GM12878 (cell line): ENCODE measurements around the gene COBLL1. TPM values are rescaled to one million over a fixed set of nuclear protein-coding genes. Genes with fewer than 3 reads are reported as not detected.

Experiments
- ATAC-seq: fragments of 200-7000 bp; cut with Tn5 transposase; 3 replicates; pipeline ENCODE4 v1.9.1; 2020; ENCODE audit warnings: mild to moderate bottlenecking, moderate library complexity
- BruUV-seq: library from RNA; stranded (reverse); fragments of 400-500 nt; replicated peaks from 2 replicates; lab custom pipeline; 2021; lab: Mats Ljungman, UMichigan
- CTCF ChIA-PET: fragments of 300-600 bp; sonication (Branson Sonifier 250); formaldehyde crosslinking; extraction: SDS; loops from one replicate; lab custom pipeline; 2021; ENCODE audit warnings: inconsistent platforms; lab: Yijun Ruan, JAX
- POLR2A ChIA-PET: fragments of 350-600 bp; formaldehyde crosslinking; extraction: SDS; loops from one replicate; lab custom pipeline; 2021; ENCODE audit warnings: inconsistent platforms; lab: Charles Lee
- RAD21 ChIA-PET: fragments of 300-600 bp; sonication (Branson Sonifier 250); formaldehyde crosslinking; loops from one replicate; lab custom pipeline; 2023; ENCODE audit warnings: antibody characterized with exemption; ENCODE audit not compliant: unreplicated experiment; lab: Charles Lee
- SMC1A ChIA-PET: fragments of 300-600 bp; sonication (Branson Sonifier 250); formaldehyde crosslinking; loops from one replicate; lab custom pipeline; 2023; ENCODE audit not compliant: unreplicated experiment, uncharacterized antibody; lab: Charles Lee
- DNase-seq: peaks from one replicate; pipeline ENCODE4 v3.0.0-alpha.2; 2011; ENCODE audit warnings: low read depth, low spot score
- FAIRE-seq: peaks from 3 replicates; lab custom pipeline; 2011; peaks lifted over from hg19 to GRCh38; lab: Jason Lieb, UNC
- H2AFZ ChIP-seq: 2 replicates; pipeline ENCODE4 v1.6.0; 2011; ENCODE audit warnings: low read depth, low read length, control low read depth; ENCODE audit not compliant: control insufficient read depth
- H3K27ac ChIP-seq: 2 replicates; pipeline ENCODE4 v1.5.1; 2011; ENCODE audit warnings: control low read depth; ENCODE audit not compliant: control insufficient read depth, insufficient read depth
- H3K27me3 ChIP-seq, 2 experiments: replicated peaks in 1 of 2; 2 replicates each; pipeline versions ENCODE4 v1.6.0 to v1.6.1; 2011; ENCODE audit warnings: low read length in 1 of 2; ENCODE audit not compliant: control insufficient read depth in 2 of 2, insufficient read depth in 2 of 2
- H3K36me3 ChIP-seq, 2 experiments: 2 replicates each; pipeline ENCODE4 v1.5.1; 2011; ENCODE audit warnings: low read length in 1 of 2; ENCODE audit not compliant: control insufficient read depth in 2 of 2, insufficient read depth in 2 of 2
- H3K4me1 ChIP-seq: 2 replicates; pipeline ENCODE4 v1.6.1; 2011; ENCODE audit warnings: mild to moderate bottlenecking, low read length, moderate library complexity, mixed read lengths; ENCODE audit not compliant: control insufficient read depth, insufficient read depth
- H3K4me2 ChIP-seq: 2 replicates; pipeline ENCODE4 v1.6.0; 2011; ENCODE audit warnings: control low read depth; ENCODE audit not compliant: control insufficient read depth, insufficient read depth
- H3K4me3 ChIP-seq: fragments of 200-600 bp; sonication (generic); 2 replicates; pipeline ENCODE4 v1.5.1; 2016
- H3K79me2 ChIP-seq: 2 replicates; pipeline ENCODE4 v1.6.0; 2011; ENCODE audit warnings: low read length; ENCODE audit not compliant: control insufficient read depth, insufficient read depth
- H3K9ac ChIP-seq: 2 replicates; pipeline ENCODE4 v1.8.0; 2011; ENCODE audit warnings: low read length, control low read depth, mixed read lengths; ENCODE audit not compliant: control insufficient read depth, insufficient read depth
- H3K9me3 ChIP-seq: replicated peaks from 3 replicates; pipeline ENCODE4 v1.5.1; 2011; ENCODE audit warnings: mild to moderate bottlenecking, low read length; ENCODE audit not compliant: control insufficient read depth, insufficient read depth
- H4K20me1 ChIP-seq: 2 replicates; pipeline ENCODE4 v1.6.0; 2011; ENCODE audit not compliant: control insufficient read depth, insufficient read depth
- BHLHE40 ChIP-seq, 2 experiments: fragments of 450-650 bp in 1 of 2; IDR thresholded peaks; 2 replicates each; pipeline ENCODE4 v1.6.1; 2011 to 2017; ENCODE audit warnings: low read depth in 2 of 2, borderline replicate concordance in 1 of 2, improper control_type of control experiment in 1 of 2, low read length in 1 of 2, mild to moderate bottlenecking in 1 of 2
- MTA3 ChIP-seq: IDR thresholded peaks from 2 replicates; pipeline ENCODE4 v1.6.1; 2012; ENCODE audit warnings: low read length, inconsistent platforms, borderline replicate concordance
- NFYA ChIP-seq: IDR thresholded peaks from 2 replicates; pipeline ENCODE4 v1.6.1; 2011; ENCODE audit warnings: low read depth, mild to moderate bottlenecking, low read length, improper control_type of control experiment, borderline replicate concordance
- NR2C1 ChIP-seq: fragments of 450-650 bp; IDR thresholded peaks from 2 replicates; pipeline ENCODE4 v1.6.1; 2017; ENCODE audit warnings: antibody characterized with exemption, mild to moderate bottlenecking, moderate library complexity
- PAX5 ChIP-seq: IDR thresholded peaks from 2 replicates; pipeline ENCODE4 v1.6.1; 2011; ENCODE audit warnings: low read depth, low read length, borderline replicate concordance
- SIX5 ChIP-seq: IDR thresholded peaks from 2 replicates; pipeline ENCODE4 v1.6.1; 2011; ENCODE audit warnings: mild to moderate bottlenecking, low read depth, low read length, moderate library complexity; ENCODE audit not compliant: severe bottlenecking
- ZBED1 ChIP-seq: IDR thresholded peaks from 2 replicates; pipeline ENCODE4 v1.6.1; 2016; ENCODE audit warnings: borderline replicate concordance
- ZBTB4 ChIP-seq: fragments of 450-650 bp; formaldehyde crosslinking; IDR thresholded peaks from 2 replicates; pipeline ENCODE4 v1.4.0; 2022; ENCODE audit warnings: mild to moderate bottlenecking, moderate library complexity
- ZNF207 ChIP-seq: fragments of 450-650 bp; IDR thresholded peaks from 2 replicates; pipeline ENCODE4 v1.6.1; 2014; ENCODE audit warnings: antibody characterized with exemption, mild to moderate bottlenecking, borderline replicate concordance
- WGBS: methylation state at CpG from one replicate; pipeline ENCODE4 v1.1.6; 2016; ENCODE audit warnings: low lambda C conversion rate; ENCODE audit not compliant: insufficient replicate concordance, insufficient coverage; ENCODE audit errors: missing lambda C conversion rate; 5-methylcytosine and 5-hydroxymethylcytosine counted together
- in situ Hi-C: fragments of 300-500 bp; cut with MboI; formaldehyde crosslinking; loops from 9 replicates; pipeline ENCODE4 v1.14.3; 2018; ENCODE audit warnings: mixed read lengths
- intact Hi-C: fragments of 100-400 bp; cut with micrococcal nuclease; formaldehyde crosslinking; loops from one replicate; pipeline ENCODE4 v1.14.2; 2022; ENCODE audit not compliant: unreplicated experiment
- polyA plus RNA-seq, 11 experiments: library from polyadenylated mRNA; depleted of rRNA in 4 of 11; unstranded in 6 of 11; stranded (reverse) in 5 of 11; fragments of >200 nt; fragmentation: Nextera tagmentation in 4 of 11; fragmentation: Illumina TruSeq in 1 of 11; extraction: Ambion mirVana in 4 of 11; extraction: Trizol in 1 of 11; gene quantifications; 1 replicate in 1 of 11; 2 replicates in 10 of 11; pipeline versions ENCODE4 v1.2.1 to v1.2.3, GENCODE V29; 2011 to 2016; ENCODE audit warnings: inconsistent platforms in 2 of 11, missing spikeins in 2 of 11, low read depth in 1 of 11
- total RNA-seq, 4 experiments: library from RNA; depleted of rRNA in 3 of 4; stranded (reverse); fragments of >200 nt in 3 of 4; fragmentation: Illumina TruSeq in 1 of 4; extraction: Trizol in 1 of 4; gene quantifications; 2 replicates each; pipeline versions ENCODE4 v1.2.1 to v1.2.3, GENCODE V29; 2013 to 2021
- TF ChIP-seq, protein P1 (sequence below): fragments of 450-650 bp; IDR thresholded peaks from 2 replicates; pipeline ENCODE4 v1.6.1; 2016; ENCODE audit warnings: mild to moderate bottlenecking, moderate library complexity, borderline replicate concordance

The COBLL1 gene
- total and polyA plus RNA-seq, 10 of the 15 experiments (the other 5 are each of a cell fraction or from before 2014, with no cell fraction given) = 0.46 TPM; not detected in 9

- TF ChIP-seq ZBTB4 (CRISPR knock-in tag) = no peak
- TF ChIP-seq NR2C1 = no peak
- TF ChIP-seq MTA3 = no peak
Measured at GRCh38 chr2:164675027-164675426, 166.6 kb downstream of the COBLL1 start (continued).

DNA sequence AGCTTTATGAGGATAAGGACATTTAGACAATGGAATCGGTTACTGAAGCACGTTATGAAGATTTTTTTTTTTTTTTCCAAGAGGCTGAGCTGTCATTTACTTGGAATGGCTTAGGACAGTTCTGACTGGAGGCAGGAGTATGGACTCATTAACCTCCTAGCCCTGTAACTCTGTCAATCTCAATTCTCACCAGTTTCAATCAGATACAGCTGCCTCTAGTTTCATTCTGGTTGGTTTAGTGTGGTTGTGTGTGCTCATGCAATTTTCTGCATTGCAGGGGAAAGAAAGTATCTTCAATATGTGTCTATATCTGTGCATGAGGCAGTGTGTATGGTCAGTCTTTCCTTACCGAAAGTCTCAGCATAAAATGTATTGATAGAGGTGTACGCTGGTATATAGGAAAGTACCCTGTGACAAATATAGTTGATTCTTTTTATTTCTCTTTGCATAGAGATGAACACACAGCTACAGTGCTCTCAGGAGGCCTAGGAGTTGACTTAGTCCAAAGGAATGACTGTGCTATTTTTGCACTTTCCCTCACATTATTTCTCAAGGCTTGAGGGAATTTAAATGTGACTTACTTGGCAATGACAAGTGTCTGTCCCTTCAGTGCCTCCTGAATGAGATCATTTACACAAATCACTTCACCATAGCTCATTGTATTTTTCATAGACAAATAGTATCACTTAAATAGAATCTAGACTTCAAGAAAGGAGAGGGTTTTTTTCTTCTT lies 169.8 kb downstream of the COBLL1 start:
- Histone ChIP-seq H2AFZ (no peak overlapping the region), H3K36me3 (no peaks in the 10 kb centered on the region), H3K79me2 (no peaks in the 10 kb centered on the region), H3K9ac (no peak overlapping the region), H4K20me1 (no peaks in the 10 kb centered on the region), H3K4me2 (no peak overlapping the region), H3K4me1 (no peaks in the 10 kb centered on the region), H3K4me3 (no peak overlapping the region), H3K27me3 (no peaks in the 10 kb centered on the region), H3K9me3 (no peaks in the 10 kb centered on the region), H3K27ac (no peak overlapping the region)
- RAD21 ChIA-PET = no interaction called here
- in situ Hi-C loops = no loop called here
- DNase-seq = no peak
- SMC1A ChIA-PET = no interaction called here
- 48% methylated on average over 4 of the region's 4 CpGs for WGBS
- intact Hi-C loops = no loop called here
- ATAC-seq = no peak
- FAIRE-seq = no peak
- no peak for TF ChIP-seq BHLHE40 (IDR thresholded peaks at IDR 0.05; ENCODE audit: borderline replicate concordance in 1 of 2, low read depth in 2 of 2, low read length in 1 of 2)
- no peak for TF ChIP-seq ZBED1
- TF ChIP-seq PAX5 = no peak
- TF ChIP-seq NFYA = no peak
- TF ChIP-seq SIX5 = no peak
- TF ChIP-seq, protein P1, sequence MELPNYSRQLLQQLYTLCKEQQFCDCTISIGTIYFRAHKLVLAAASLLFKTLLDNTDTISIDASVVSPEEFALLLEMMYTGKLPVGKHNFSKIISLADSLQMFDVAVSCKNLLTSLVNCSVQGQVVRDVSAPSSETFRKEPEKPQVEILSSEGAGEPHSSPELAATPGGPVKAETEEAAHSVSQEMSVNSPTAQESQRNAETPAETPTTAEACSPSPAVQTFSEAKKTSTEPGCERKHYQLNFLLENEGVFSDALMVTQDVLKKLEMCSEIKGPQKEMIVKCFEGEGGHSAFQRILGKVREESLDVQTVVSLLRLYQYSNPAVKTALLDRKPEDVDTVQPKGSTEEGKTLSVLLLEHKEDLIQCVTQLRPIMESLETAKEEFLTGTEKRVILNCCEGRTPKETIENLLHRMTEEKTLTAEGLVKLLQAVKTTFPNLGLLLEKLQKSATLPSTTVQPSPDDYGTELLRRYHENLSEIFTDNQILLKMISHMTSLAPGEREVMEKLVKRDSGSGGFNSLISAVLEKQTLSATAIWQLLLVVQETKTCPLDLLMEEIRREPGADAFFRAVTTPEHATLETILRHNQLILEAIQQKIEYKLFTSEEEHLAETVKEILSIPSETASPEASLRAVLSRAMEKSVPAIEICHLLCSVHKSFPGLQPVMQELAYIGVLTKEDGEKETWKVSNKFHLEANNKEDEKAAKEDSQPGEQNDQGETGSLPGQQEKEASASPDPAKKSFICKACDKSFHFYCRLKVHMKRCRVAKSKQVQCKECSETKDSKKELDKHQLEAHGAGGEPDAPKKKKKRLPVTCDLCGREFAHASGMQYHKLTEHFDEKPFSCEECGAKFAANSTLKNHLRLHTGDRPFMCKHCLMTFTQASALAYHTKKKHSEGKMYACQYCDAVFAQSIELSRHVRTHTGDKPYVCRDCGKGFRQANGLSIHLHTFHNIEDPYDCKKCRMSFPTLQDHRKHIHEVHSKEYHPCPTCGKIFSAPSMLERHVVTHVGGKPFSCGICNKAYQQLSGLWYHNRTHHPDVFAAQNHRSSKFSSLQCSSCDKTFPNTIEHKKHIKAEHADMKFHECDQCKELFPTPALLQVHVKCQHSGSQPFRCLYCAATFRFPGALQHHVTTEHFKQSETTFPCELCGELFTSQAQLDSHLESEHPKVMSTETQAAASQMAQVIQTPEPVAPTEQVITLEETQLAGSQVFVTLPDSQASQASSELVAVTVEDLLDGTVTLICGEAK = no peak
- no peak for TF ChIP-seq ZNF207
- POLR2A ChIA-PET = no interaction called here
- no TSS peak for BruUV-seq
- CTCF ChIA-PET = interaction anchor here (0.6 kb wide), 1 partner anchor 1232 kb away, joined by 3 read pairs; no protein-coding TSS in a partner anchor
